ENCODE measurements around the gene PITPNB. TPM values are rescaled to one million over a fixed set of nuclear protein-coding genes. Genes with fewer than 3 reads are reported as not detected.

Gene PITPNB
- total RNA-seq, 1 experiment from 2014 or later: 23.8 TPM

Small RNAs within 50 kb of the gene (small RNA-seq; reads per million reads assigned to genes)
- gene MIR3199-1 (not detected), gene RF02198 (not detected)

Other genes starting within 250 kb of the PITPNB start
- 0.07 TPM in 1 of 2 replicates, not detected in the other for gene MN1, start 117.5 kb downstream of the PITPNB start, total RNA-seq (2014; rRNA removed; shearing (Covaris generic); ENCODE audit: low replicate concordance)